Smooth muscle cell of the brain vasculature (primary cell): ENCODE measurements around the gene MPHOSPH8.
"Not testable (repeated sequence)": the region's sequence is repeated elsewhere in the genome, so short reads cannot be mapped to it uniquely, and the experiment has no call there.

Source experiments
- DNase-seq: peaks from one replicate; pipeline ENCODE4 v3.0.0-alpha.2; 2012; ENCODE audit warnings: low read depth, low spot score

The MPHOSPH8 gene

GRCh38 chr13:19634256-19634740 is 839 bp downstream of the MPHOSPH8 start:
- no peak for DNase-seq

GRCh38 chr13:19635926-19636325 is 2.5 kb downstream of the MPHOSPH8 start:
- DNase-seq: not testable (repeated sequence)

DNA sequence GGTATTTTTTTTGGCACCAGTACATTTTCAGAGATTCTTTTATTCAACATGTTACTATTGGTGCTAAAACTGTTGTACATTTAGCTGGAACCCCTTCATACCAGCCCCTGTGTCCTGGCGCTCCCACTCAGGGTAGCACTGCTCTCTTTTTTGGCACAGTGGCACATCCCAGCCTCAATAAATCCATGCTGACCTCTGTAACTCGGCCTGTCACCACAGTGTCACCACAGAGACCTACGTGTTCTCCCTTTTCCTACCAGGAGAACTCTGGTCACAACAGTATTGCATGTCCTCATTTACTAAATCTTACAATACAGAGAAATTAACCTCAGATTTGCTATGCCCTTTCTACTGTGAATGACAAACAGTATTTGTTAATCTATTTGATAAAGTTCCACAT is 10.2 kb downstream of the MPHOSPH8 start:
- DNase-seq: no peak

GRCh38 chr13:19645000-19645399 is 11.5 kb downstream of the MPHOSPH8 start:
- DNase-seq: no peak

- DNase-seq: no peak
Measured at GRCh38 chr13:19646063-19646462, 12.6 kb downstream of the MPHOSPH8 start.

DNA sequence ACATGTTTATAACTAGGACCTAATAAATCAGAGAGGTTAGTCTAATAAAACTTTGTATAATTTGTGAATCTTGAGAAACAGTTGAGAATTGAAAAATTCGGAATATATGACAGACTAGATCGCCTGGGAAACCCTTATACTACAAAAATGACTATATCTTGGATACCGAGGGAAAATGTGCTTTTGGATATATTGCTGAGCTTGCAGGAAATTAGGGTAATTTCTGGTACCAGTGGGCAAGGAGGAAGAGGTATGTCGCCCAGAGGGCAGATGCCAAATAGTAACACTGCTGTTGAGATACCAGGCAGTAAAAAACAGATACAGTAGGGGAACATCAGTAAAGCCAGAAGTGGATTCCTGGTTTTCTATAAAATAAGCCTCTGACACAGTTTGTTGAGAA is 17.3 kb downstream of the MPHOSPH8 start:
- no peak for DNase-seq

GRCh38 chr13:19657872-19658591 is 24.6 kb downstream of the MPHOSPH8 start:
- no peak for DNase-seq

- no peak for DNase-seq
Measured at GRCh38 chr13:19658831-19659230, 25.4 kb downstream of the MPHOSPH8 start.

GRCh38 chr13:19661126-19661525 is 27.7 kb downstream of the MPHOSPH8 start:
- no peak for DNase-seq

DNA sequence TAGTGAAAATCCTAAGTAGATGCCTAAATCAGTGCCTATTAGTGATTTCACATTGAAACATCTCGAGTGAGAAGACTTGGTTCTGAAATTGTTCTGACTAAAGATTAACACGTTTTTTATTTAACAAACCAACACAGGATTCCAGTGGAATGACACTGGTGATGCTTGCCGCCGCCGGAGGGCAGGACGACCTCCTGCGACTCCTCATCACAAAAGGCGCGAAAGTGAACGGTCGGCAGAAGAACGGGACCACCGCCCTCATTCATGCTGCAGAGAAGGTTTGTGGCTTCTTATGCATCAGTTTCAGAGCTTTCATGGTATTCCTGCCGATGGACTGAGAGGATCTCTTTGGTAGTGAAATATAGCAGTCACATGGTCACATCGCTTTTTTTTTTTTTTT is 28.1 kb downstream of the MPHOSPH8 start:
- no peak for DNase-seq

DNA sequence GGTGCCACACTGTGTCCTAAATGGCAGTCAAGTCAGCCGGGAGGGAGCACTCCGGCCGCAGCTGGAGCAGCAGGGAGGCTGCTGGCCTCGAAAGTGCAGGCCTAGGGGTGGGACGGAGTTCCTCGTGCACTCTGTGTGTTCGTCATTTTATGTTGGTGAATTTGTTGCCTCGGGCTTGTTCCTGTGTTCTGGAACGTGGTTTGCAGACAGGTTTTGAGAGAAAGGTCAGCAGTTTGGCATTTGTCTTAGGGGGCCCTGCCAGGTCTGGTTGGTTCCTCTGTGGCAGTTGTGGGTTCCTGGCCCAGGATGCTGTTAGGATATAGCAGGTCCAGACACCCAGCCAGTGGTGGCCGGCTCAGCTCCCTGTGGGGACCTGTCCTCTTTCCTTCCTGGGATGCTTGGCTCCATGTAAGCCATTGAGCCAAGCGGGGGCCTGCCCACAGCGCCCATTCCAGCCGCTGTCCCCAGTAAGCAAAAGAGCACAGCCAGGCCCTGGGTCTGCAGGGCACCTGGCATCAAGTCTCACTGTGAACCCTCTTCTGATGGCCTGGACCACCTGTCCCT is 30.0 kb downstream of the MPHOSPH8 start:
- DNase-seq: no peak

- no peak for DNase-seq
Measured at GRCh38 chr13:19664481-19665230, 31.2 kb downstream of the MPHOSPH8 start.

DNA sequence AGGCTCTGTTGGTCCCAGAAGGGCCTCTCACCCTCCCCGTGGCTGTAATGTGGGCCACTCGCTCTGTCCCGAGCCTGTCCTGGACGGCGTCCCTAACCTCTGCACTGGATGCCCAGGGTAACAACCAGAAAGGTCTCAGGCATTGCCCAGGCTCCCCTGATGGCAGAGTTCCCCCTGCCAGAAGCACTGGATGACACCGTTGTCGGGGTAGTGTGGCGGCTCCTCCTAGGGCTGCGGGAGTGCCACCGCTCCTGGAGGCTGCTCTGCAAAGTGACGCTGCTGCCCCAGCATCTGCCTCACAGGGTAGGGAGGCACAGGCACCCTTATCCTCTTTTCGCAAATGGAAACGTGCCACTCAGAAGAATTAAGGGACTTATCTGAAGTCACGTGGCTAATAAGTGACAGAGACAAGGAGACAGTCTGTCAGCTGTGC is 32.0 kb downstream of the MPHOSPH8 start:
- DNase-seq: no peak

- no peak for DNase-seq
Measured at GRCh38 chr13:19668778-19669177, 35.3 kb downstream of the MPHOSPH8 start.

- DNase-seq: no peak
Measured at GRCh38 chr13:19670147-19670546, 36.7 kb downstream of the MPHOSPH8 start.

DNA sequence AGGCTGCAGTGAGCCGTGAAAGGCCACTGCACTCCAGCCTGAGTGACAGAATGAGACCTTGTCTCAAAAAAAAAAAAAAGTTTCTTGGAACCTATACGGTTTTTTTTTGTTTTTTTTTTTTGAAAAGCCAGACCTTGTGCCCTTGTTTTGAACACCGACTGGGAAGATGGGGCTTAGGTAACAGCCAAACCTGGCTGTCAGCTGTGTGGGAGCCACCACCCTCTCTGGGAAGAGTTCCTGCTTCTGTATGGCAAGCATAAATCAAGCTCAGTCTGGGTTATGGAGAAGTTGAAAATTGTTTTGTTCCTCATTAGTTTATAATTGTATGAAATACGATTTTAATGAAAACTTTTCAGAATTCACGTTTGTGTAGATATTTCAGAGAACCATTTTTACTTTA is 39.5 kb downstream of the MPHOSPH8 start:
- DNase-seq: no peak

DNA sequence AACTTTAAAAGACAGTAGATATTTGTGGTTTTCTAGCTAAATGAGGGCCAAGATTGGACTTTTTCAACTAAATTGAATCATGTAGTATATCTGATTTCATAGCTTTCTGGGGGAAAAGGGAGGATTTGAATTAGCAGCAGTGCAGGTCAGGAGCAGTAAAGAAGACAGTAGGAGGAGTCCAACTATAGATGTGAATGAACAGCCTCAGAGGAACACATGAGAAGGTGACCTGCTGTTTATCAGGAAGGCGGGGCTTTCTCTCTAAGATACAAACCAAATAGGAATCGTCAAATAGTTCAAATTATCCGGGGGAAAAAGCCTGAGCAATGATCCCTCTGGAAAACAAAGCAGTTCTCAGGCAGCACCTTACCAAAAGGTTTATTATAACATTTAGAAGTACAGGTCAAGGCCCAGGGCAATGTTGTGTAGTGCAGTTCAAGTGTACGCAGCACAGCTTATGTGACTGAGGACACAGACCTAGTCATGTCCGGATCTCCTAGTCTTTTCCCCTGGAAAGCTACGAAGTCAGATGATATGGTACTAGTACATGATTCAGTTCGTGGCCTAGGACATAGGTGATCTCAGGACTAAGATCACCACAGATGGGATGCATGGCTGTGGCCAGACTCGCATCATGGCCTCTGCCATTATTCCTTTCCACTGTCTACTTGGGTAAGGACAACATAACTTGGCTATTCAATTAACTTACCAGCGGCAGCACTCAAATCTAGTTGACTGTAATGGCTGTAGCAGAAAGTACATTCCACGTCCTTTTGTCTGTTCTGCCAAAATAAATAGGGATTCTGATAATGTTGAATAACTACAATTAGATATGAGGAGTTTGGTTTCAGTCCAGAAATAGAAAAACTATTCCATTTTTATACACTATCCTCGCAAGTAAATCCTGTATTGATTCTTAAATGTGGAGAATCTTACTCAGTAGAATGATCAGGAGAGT is 40.3 kb downstream of the MPHOSPH8 start:
- DNase-seq: no peak

- no peak for DNase-seq
Measured at GRCh38 chr13:19674898-19675297, 41.4 kb downstream of the MPHOSPH8 start.

DNA sequence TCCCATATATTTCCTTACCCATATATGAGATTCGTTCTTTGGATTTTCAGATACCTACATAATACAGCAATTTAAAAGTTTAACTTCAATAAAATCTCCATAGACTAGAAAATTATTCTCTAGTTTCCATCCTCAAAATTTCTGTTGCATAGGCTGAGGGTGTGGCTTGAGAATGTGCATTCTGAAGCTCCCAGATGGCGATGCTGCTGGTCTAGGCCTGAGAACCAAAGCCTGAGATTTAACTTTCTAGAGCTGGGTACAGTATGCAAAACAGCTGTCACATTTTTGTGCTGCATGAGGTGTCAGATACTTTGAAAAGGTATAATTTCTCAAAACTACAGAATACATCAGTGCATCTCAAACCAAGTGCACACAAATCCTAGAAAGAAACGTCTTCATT is 42.7 kb downstream of the MPHOSPH8 start:
- DNase-seq: no peak

GRCh38 chr13:19680751-19681150 is 47.3 kb downstream of the MPHOSPH8 start:
- DNase-seq: no peak

- no peak for DNase-seq
Measured at GRCh38 chr13:19681517-19681916, 48.1 kb downstream of the MPHOSPH8 start.

- DNase-seq: no peak
Measured at GRCh38 chr13:19685034-19685433, 51.6 kb downstream of the MPHOSPH8 start.
